Stimulated activated naive CD4-positive, alpha-beta T cell (primary cell): ENCODE results near the gene MARVELD2.
"Not testable (repeated sequence)": the region's sequence is repeated elsewhere in the genome, so short reads cannot be mapped to it uniquely, and the experiment has no call there.

ENCODE experiments used
- DNase-seq, 6 experiments: peaks; one replicate each; lab custom pipeline; 2025; lab: John Stamatoyannopoulos, UW

Gene MARVELD2

GRCh38 chr5:69450116-69450515 lies 35.2 kb downstream of the MARVELD2 start:
- DNase-seq = no peak

GRCh38 chr5:69450527-69450926 lies 35.6 kb downstream of the MARVELD2 start:
- not testable (repeated sequence) for DNase-seq

GRCh38 chr5:69451941-69452647 lies 37.2 kb downstream of the MARVELD2 start:
- no peak for DNase-seq

- not testable (repeated sequence) for DNase-seq
Measured at GRCh38 chr5:69453487-69453886, 38.6 kb downstream of the MARVELD2 start.

- no peak for DNase-seq
Measured at GRCh38 chr5:69454460-69455249, 39.7 kb downstream of the MARVELD2 start.

GRCh38 chr5:69455428-69455988 lies 40.6 kb downstream of the MARVELD2 start:
- DNase-seq = not testable (repeated sequence)

GRCh38 chr5:69462170-69462569 lies 47.3 kb downstream of the MARVELD2 start:
- DNase-seq = no peak

- DNase-seq = not testable (repeated sequence)
Measured at GRCh38 chr5:69466375-69466774, 51.5 kb downstream of the MARVELD2 start.

GRCh38 chr5:69467442-69468225 lies 52.7 kb downstream of the MARVELD2 start:
- DNase-seq = no peak

GRCh38 chr5:69468631-69469030 lies 53.7 kb downstream of the MARVELD2 start:
- no peak for DNase-seq

GRCh38 chr5:69471516-69471915 lies 56.6 kb downstream of the MARVELD2 start:
- DNase-seq = not testable (repeated sequence)

GRCh38 chr5:69472535-69473143 lies 57.7 kb downstream of the MARVELD2 start:
- DNase-seq = not testable (repeated sequence)

GRCh38 chr5:69477170-69477569 lies 62.3 kb downstream of the MARVELD2 start:
- no peak for DNase-seq

GRCh38 chr5:69478296-69478695 lies 63.4 kb downstream of the MARVELD2 start:
- DNase-seq = not testable (repeated sequence)

GRCh38 chr5:69484891-69485290 lies 70.0 kb downstream of the MARVELD2 start:
- no peak for DNase-seq

- DNase-seq = no peak
Measured at GRCh38 chr5:69485471-69485870, 70.6 kb downstream of the MARVELD2 start.

GRCh38 chr5:69489246-69489645 lies 74.3 kb downstream of the MARVELD2 start:
- DNase-seq = no peak

GRCh38 chr5:69491027-69491426 lies 76.1 kb downstream of the MARVELD2 start:
- no peak for DNase-seq

- DNase-seq = no peak
Measured at GRCh38 chr5:69491838-69492390, 77.0 kb downstream of the MARVELD2 start.

- no peak for DNase-seq
Measured at GRCh38 chr5:69492391-69492922, 77.5 kb downstream of the MARVELD2 start, which contains the start of gene OCLN. Gene OCLN, plus strand, starts transcription at chr5:69492790. Its CDS starts 11,455 bp downstream, at chr5:69504245.

- DNase-seq = peak in 1 of 6 experiments; percentile 2
Measured at GRCh38 chr5:69492923-69493395, 78.0 kb downstream of the MARVELD2 start.
